ENCODE measurements around the gene SOX12. TPM values are rescaled to one million over a fixed set of nuclear protein-coding genes. Genes with fewer than 3 reads are reported as not detected.

The SOX12 gene
- total RNA-seq, 1 experiment from 2014 or later, result 59.1 TPM

DNA sequence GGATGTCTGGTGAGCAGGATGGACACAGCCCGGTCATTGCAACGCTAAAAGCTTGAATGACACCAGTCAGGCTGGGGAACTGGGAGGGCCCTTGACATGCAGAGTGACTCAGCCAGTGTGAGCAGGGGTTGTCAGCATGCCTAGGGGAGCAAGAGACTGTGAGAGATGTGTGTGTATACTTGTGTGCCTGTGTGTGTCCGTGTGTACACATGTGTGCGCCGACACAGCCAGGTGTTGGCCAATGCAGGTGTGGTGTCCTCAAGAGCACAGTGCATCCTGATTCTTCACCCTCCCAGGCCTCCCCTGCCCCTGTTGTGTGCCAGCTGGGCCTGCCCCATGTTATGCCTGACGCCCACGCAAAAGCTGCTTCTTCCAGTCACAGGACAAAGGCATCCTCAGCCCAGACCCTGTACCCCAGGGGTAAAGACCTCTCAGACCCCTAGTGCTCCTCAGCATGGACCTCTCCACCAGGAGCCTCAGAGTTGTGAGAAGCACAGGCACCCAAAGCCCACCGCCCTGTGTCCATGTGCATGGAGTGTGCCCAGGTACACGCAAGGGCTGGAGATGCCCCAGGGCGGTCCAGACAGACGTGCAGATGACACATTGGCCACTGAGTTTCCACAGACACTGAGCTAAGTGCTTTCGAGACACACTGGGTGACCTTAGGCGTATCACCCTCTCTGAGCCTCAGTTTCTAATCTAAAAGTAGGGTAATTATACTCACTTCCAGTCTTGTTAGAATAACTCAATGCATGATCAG is 38.1 kb downstream of the SOX12 start:
- Mint-ChIP-seq H3K36me3 (no peaks in the 10 kb centered on the region), H3K4me1 (peaks cover 23% of the 10 kb centered on the region), H3K4me3 (no peak overlapping the region), H3K27me3 (ENCODE audit: low read depth) (peaks cover 8% of the 10 kb centered on the region; the same call in 1 of the 2 replicates), H3K27ac (no peak overlapping the region), H3K9me3 (no peaks in the 10 kb centered on the region)
- ChIA-PET POLR2A (interaction anchor here (1.5 to 1.6 kb wide), 2 partner anchors 17 to 44 kb away, joined by 5 to 6 read pairs; partner anchors contain the start of gene TRIB3), CTCF (interaction anchor here (0.9 to 4.7 kb wide), 10 partner anchors 8 to 377 kb away, joined by 3 to 38 read pairs (median 8); partner anchors contain the start of gene TRIB3)
- TF ChIP-seq GABPB1 (CRISPR knock-in tag; IDR thresholded peaks at IDR 0.05), result peak; percentile 79
- TF ChIP-seq, protein P1, sequence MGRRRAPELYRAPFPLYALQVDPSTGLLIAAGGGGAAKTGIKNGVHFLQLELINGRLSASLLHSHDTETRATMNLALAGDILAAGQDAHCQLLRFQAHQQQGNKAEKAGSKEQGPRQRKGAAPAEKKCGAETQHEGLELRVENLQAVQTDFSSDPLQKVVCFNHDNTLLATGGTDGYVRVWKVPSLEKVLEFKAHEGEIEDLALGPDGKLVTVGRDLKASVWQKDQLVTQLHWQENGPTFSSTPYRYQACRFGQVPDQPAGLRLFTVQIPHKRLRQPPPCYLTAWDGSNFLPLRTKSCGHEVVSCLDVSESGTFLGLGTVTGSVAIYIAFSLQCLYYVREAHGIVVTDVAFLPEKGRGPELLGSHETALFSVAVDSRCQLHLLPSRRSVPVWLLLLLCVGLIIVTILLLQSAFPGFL (CRISPR knock-in tag; IDR thresholded peaks at IDR 0.05; ENCODE audit: borderline replicate concordance), result no peak
- DNase-seq (ENCODE audit: low spot score), result no peak
- no peak for ATAC-seq

GRCh38 chr20:364905-365794 is 39.8 kb downstream of the SOX12 start:
- Mint-ChIP-seq H3K9me3 (no peaks in the 10 kb centered on the region), H3K36me3 (no peaks in the 10 kb centered on the region), H3K27ac (no peak overlapping the region), H3K27me3 (ENCODE audit: low read depth) (peaks cover 8% of the 10 kb centered on the region; the same call in 1 of the 2 replicates), H3K4me3 (no peak overlapping the region), H3K4me1 (peaks cover 14% of the 10 kb centered on the region)
- CTCF ChIA-PET, result interaction anchor here (0.7 to 0.9 kb wide), 4 partner anchors 67 to 552 kb away, joined by 3 to 6 read pairs (median 3); no protein-coding TSS in a partner anchor
- TF ChIP-seq SMAD4 (CRISPR knock-in tag; IDR thresholded peaks at IDR 0.05), result no peak
- peak; percentile 62 for TF ChIP-seq GABPB1 (CRISPR knock-in tag; IDR thresholded peaks at IDR 0.05)
- POLR2A ChIA-PET, result interaction anchor here (0.6 to 1.5 kb wide), 3 partner anchors 10 to 16 kb away, joined by 3 to 5 read pairs (median 3); partner anchors contain the start of gene TRIB3
- ATAC-seq, result no peak
- no peak for DNase-seq (ENCODE audit: low spot score)

- H3K9me3 Mint-ChIP-seq, result no peaks in the 10 kb centered on the region
- ATAC-seq (no peak), DNase-seq (ENCODE audit: low spot score) (no peak)
- no peaks in the 10 kb centered on the region for H3K36me3 Mint-ChIP-seq
- CTCF ChIA-PET, result interaction anchor here (0.7 to 1.3 kb wide), 5 partner anchors 11 to 279 kb away, joined by 3 to 5 read pairs (median 4); no protein-coding TSS in a partner anchor
- H3K27ac Mint-ChIP-seq, result no peak overlapping the region
- no peak overlapping the region for H3K4me3 Mint-ChIP-seq
- H3K4me1 Mint-ChIP-seq, result peaks cover 11% of the 10 kb centered on the region; the same call in 1 of the 2 replicates
- POLR2A ChIA-PET, result interaction anchor here (0.6 to 1.5 kb wide), 2 partner anchors 9 to 14 kb away, joined by 3 to 5 read pairs; partner anchors contain the start of gene TRIB3
- peaks cover 8% of the 10 kb centered on the region; the same call in 1 of the 2 replicates for H3K27me3 Mint-ChIP-seq (ENCODE audit: low read depth)
- no peak for TF ChIP-seq TEAD1 (CRISPR knock-in tag; IDR thresholded peaks at IDR 0.05)
- no peak for TF ChIP-seq MXD4 (CRISPR knock-in tag; IDR thresholded peaks at IDR 0.05; ENCODE audit: borderline replicate concordance)
- TF ChIP-seq FOXP1 (CRISPR knock-in tag; IDR thresholded peaks at IDR 0.05; ENCODE audit: borderline replicate concordance), result no peak
- TF ChIP-seq, protein P2, sequence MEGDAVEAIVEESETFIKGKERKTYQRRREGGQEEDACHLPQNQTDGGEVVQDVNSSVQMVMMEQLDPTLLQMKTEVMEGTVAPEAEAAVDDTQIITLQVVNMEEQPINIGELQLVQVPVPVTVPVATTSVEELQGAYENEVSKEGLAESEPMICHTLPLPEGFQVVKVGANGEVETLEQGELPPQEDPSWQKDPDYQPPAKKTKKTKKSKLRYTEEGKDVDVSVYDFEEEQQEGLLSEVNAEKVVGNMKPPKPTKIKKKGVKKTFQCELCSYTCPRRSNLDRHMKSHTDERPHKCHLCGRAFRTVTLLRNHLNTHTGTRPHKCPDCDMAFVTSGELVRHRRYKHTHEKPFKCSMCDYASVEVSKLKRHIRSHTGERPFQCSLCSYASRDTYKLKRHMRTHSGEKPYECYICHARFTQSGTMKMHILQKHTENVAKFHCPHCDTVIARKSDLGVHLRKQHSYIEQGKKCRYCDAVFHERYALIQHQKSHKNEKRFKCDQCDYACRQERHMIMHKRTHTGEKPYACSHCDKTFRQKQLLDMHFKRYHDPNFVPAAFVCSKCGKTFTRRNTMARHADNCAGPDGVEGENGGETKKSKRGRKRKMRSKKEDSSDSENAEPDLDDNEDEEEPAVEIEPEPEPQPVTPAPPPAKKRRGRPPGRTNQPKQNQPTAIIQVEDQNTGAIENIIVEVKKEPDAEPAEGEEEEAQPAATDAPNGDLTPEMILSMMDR (IDR thresholded peaks at IDR 0.05), result no peak
- no peak for TF ChIP-seq RORB (CRISPR knock-in tag; IDR thresholded peaks at IDR 0.05)
- no peak for TF ChIP-seq HMGA2 (CRISPR knock-in tag; IDR thresholded peaks at IDR 0.05)
- TF ChIP-seq PRRX2 (CRISPR knock-in tag; IDR thresholded peaks at IDR 0.05), result no peak
- no peak for TF ChIP-seq ZNF396 (CRISPR knock-in tag; IDR thresholded peaks at IDR 0.05; ENCODE audit: borderline replicate concordance)
- no peak for TF ChIP-seq JUN (CRISPR knock-in tag; IDR thresholded peaks at IDR 0.05)
- TF ChIP-seq FOXK1 (CRISPR knock-in tag; IDR thresholded peaks at IDR 0.05), result no peak
- TF ChIP-seq, protein P3, sequence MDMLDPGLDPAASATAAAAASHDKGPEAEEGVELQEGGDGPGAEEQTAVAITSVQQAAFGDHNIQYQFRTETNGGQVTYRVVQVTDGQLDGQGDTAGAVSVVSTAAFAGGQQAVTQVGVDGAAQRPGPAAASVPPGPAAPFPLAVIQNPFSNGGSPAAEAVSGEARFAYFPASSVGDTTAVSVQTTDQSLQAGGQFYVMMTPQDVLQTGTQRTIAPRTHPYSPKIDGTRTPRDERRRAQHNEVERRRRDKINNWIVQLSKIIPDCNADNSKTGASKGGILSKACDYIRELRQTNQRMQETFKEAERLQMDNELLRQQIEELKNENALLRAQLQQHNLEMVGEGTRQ (CRISPR knock-in tag; IDR thresholded peaks at IDR 0.05), result no peak
Measured at GRCh38 chr20:366041-366718, 40.8 kb downstream of the SOX12 start.

Data from WTC11 (cell line).